NAMALWA (cell line): Measurements from ENCODE around the gene ZNF362.

ENCODE experiments used
- DNase-seq: peaks from one replicate; pipeline ENCODE4 v3.0.0-alpha.2; 2015; ENCODE audit warnings: low spot score

ZNF362 gene

DNA sequence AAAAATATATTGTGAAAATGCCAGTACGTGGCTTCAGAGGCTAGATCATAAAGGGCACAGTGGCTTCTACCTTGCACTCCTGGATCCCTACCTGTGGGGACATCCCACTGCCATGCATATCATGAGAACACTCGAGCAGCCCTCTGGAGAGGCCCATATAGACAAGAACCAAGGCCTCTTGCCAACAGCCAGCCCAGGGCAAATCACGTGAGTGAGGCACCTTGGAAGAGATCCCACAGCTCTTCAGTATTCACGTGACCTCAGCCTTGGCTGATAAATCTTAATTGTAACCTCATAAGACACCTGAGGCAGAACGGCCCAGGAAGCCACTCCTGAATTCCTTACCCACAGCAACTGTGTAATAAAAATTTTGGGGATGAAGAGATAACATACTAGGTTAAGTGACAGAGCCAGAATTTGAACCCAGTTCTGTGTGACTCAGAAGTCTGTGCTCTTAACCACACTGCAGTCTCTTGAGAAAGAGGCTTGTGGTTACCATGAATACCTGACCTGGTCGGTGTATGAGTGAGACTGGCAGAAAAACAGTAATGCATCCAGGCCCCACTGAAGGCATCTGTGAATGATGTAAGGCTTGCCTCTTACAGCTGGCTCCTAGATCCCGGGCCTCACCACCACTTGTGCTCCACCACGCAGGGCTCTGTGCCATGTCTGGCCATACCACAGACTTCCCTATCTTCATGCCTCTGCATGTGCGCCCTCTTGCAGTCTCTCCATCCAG, 71.5 kb downstream of the ZNF362 start:
- DNase-seq = no peak

DNA sequence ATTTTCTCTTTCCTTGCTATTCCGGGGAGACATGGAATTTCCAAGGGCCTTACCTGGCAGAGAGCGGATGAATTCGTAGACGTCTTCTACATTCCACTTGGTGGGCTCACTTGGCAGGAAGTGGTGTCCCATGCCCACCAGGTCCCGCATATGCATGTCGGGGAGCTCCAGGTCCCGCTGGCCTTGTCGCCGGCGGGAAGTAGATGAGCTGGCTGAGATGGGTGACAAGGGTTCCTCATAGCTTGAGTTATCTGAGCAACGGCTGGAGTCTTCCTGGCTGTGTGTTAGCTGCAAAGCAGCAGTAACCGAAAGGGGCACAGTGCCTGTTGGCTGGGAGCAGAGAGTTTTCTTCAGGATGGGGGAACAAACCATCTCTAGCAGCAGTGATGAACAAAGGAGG, 72.5 kb downstream of the ZNF362 start:
- DNase-seq = no peak

DNA sequence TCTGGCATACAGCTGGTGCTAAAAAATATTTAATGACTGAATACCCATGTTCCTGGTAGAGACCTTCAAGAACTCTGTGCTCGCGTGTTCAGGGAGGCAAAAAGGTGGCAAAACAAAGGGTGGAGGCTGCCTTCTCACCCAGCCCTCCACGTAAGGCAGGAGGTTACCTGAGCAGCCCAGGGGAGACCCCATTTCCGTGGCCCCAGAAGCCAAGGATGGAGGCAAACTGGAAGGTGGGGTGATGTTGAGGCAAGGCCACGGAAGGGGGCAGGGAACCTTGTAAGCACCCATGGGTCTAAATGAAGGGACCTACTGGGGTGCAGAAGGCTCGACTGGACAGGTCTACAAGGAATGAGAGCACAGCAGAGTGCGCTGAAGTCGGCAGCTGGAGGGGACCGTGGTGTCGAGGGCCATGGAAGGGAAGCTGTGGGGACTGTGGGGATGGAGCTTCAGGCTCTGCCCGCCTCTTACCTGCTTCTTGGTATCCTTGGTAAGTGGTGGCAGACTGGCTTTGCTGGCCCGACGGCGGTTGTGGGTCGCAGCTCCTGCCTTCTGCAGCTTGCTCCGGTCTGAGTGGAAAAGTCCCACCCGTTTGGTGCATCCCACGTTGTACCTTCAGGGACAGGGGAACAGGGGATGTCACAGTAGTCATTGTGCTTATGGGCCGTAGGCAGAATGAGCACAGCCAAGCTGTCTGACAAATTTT, 73.5 kb downstream of the ZNF362 start:
- no peak for DNase-seq

DNA sequence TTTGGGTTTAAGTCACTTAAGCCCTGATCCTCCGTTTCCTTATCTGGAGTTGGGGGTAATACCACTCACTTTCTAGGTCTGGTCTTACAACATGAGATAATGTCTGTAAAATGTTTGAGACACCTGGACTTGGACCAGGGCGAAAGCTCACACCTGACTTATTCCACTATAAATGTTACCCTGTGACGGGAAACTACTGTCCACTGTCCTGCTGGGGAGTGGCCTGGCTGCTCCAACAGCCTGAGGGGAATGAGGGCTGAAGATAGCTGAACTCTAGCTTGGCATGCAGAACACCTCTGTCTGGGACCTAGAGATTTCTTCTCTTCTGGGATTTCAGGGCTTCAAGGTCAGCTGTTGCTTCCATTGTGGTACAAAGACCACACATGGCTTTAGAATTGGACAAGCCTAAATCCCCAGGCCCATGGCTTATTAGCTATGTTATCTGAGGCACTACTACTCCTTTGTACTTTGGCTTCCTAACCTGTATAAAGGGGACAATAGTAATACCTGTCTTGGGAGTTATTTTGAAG, 74.1 kb downstream of the ZNF362 start:
- no peak for DNase-seq

DNA sequence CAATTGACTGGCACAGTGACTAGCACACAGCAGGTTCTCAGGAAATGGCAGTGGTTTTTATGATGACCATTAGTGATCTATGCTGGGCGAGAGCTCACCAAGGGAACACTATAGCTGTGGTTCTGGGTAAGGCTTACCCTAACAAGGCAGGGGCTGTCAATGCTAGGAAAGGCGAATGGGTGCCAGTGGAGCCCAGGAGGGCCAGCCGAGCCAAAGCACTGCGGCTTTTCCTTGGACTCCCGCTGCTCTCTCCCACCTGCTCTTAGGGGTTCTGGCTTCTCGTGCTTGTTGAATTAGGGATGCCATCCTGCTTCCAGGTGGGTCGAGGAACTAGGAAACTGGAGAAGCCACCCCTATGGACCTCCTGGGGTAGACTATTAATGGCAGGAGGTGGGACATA, 74.6 kb downstream of the ZNF362 start:
- DNase-seq = no peak

DNA sequence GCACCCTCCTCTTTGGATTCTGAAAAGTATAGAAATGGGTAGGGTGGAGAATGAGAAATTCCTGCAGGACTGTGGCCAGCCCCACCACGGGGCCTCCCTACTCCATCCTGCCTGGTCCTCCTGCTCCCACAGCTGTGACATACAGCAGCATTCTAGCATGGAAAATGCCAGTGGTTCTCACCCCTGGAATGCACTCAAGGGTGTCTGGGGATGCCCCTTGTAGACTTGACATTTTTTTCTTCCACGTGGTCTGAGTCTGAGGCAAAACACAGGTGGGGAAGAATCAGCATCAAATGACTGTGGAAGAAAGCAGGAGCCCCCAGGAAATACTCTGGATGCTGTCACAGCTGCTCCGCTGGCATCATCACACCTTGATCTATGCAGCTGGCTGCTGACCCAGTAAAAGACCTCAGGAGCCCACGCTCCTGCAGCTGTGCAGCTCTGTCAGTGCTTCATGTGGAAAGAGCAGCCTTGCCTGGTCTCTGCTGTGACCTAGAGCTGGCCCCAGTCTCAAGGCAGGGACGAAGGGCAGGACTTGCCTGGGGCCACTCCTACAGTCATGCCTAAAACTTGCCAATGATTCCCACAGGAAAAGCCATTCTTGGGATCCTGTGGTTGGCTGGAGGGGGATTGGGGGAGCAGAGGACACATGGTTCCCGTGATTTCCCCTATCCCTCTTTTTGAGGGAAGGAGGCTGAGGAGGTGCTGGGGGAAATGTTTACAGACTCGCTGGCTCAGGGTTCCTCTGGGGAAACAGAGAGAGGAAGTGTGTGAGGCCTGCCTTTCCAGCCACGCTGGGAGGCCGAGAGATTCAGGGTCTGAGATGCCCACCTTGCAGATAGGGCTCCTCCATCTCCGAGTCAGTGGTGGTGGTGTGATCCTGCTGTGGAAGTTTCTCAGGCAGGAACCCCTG, 75.4 kb downstream of the ZNF362 start:
- DNase-seq = no peak

DNA sequence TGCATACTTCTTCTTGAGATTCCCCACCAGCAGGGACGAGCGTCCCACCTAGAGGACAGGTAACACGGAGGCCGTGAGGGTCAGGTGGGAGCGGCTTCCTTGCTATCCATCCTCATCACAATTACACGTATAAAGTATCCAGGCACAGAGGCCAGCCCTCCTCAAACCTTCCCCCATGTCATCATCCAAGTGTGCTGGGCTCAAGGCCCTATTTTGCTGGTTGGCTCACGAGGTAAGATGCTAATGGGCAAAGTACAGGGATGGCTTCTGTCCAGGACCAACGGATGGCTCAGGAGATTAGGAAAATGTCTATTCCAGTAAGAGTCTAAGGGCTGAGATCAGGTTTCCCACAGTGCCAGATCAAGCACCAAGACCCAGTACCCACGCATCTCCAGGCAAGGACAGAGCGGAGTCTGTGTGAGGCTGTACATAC, 76.1 kb downstream of the ZNF362 start:
- no peak for DNase-seq

DNA sequence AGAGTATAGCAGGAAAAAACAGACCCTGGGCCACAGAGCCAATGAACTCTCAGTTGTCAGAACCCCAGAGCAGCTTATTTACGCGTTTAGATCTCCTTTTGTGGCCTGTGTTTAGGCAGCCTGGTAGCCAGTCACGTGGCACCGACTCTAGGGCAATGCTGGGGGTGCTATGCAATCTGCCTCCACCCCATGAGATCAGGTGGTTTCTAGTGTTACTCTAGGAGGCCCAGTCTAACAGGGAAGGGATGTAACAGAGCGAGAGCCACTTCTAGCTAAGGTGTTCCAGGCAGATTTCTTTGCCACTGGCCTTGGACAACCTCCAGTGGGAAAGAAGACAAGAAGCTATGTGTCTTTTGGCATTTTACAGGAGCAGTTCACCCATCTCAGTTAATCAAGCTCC, 76.6 kb downstream of the ZNF362 start:
- DNase-seq = no peak

DNA sequence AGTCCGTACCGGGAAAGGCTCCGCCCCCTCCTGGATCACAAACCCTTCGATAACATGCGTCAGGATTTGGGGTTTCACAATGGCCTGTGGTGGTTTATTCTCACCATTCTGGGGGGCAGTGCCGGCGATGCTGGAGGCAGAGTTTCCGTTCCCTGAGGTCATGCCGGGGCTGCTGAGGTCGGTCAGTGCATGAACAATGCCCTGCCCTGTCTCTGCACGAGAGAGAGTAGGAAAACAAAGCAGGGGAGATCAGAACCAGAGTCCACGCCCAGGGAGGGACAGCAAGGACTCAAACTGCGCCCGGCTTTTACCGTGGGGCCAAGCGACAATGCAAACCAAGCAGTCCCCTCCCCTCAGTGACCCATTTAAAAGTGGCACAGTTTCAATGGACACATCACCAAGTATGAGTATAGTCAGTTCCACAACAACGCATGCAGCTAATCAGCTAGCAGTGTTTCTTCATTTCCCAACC, 77.8 kb downstream of the ZNF362 start:
- DNase-seq = no peak

DNA sequence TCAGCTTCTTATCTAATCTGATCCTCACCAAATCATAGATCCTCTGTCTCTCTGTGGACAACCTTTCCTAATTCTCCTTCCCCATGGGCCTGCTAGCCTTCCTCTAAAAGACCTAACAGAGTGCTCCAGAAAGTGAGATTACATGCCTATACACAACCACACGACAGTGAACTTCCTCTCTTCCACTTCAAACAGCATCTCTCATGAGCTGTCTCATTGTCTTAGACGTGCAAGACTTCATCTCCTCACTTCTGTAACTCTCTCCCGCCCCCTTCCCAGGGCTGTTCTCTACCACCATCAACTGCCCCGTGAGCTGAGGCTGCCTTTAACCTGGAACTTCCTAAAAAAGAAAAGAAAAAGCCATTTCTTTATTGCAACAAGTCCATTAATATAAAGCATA, 78.7 kb downstream of the ZNF362 start:
- no peak for DNase-seq

DNA sequence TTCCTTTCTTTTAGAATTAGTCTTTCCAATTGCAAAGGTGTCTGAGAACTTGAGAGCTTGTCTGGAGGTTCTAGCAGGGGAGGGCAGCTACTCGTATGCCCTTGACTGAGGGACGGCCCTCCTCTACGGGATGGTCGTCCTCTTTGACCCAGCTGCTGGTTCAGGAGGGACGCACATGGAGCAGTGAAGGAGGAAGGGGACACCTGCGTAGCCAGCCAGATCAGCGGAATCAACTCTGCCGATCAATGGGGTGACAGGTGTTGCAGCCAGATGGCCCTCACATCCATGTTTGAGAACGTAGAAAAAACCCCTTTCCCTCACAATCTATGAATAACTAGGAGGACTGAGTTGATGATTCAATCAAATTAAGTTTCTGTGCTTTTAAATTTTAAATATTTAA, 80.3 kb downstream of the ZNF362 start:
- no peak for DNase-seq

DNA sequence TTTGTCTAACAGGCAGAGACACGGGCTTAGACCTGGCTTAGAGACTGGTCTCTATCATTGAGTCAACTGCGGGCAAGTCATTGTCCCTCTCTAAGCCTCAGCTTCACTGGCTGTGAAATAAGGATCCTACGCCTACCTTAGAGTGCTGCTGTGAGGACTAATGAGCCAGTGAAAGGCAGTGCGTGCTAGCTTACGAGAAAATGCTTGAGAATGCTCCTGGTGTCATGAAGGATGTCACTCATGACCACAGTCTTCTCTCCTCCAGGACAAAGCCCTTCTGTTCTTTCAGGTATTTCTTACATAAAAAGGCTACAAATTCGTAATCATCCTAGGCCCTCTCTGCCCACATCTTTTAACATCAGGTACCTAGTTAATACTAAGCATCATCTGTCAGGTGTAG, 81.1 kb downstream of the ZNF362 start:
- no peak for DNase-seq

DNA sequence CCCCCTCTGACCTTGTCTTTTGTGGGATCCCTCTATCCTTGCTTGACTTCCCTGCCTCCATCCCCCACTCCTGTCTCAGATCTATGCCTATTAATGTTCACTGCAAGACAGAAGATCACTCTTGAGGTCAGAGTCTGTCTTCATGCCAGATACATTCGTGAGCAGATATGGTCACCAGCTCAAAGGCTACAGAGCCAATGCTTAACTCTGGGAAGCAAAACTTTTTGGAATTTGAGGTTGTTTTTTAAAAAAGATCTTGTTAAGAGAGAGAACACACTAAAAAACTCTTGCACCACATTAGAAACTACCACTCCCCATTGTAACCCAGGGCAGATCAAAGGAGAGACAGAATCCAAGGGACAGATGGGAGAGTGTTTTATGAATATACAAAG, 81.8 kb downstream of the ZNF362 start:
- DNase-seq = no peak

DNA sequence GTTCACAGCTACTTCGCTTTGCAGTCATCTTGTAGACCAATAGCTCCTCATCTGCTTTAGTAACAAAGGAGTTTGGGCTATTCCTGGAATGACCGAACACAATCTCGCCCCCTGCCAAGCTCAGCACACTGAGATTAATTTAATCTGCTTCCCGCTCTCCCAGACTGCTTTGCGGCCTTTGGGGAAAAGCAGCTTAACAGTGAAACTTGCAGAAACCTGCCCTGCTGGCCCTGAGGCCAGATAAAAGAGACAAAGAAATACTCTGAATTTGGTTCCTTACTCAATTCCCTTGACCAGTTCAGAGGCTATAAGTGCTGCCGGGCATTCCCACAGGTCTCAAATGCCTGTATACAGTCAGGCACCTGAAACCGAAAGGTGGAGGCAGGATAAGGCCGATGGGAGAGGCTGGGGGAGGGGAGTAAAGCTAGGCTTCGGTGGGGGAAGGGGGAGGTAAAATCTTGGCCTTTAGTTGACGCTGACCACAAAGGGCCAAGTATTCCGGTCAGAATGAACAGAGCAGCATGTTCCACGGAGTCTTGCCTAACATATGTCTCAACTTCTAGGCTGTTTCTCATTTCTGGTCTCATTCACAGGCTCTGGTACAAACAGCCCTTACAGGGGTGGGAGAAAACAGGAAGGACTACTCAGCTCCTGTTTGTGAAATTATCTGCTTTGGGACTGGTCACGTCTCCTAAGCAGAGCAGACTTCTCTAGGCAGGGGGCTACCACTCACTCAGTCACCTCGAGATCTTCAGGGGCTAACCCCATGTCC, 82.3 kb downstream of the ZNF362 start:
- no peak for DNase-seq

DNA sequence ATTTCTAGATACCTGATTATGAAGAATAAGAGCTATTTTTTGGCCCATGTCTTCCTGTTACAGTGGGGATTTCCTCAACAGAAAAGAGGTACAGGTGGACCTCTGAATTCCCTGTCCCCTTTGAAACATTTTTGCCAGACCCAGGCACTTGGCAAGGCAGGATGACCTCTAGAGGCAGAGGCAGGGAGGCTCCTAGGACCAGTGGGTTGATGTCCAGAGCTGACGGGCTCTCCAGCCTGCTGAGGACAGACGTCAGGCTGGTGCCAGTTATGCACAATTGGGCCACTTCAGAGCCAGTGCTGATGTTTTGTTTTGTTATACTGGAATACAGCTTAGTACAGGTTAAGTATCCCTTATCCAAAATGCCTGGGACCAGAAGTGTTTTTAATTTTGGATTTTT, 83.1 kb downstream of the ZNF362 start:
- no peak for DNase-seq

DNA sequence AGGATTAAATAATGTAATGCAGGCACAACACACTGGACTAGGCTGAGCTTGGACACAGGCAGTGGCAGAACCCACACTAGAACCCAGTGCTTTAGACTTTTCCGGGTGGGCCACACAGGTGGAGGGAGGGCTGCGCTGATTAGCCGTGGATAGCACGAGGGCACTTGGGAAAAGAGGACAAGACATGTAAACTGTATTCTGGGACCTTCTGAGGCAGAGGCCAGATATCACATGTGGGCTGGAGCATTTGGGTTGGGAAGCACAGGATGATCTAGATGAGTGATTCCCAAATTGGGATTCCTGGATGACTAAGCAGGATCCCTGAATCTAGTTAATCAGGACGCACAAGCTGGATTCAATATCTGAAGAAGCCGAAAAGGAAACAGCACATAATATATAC, 84.9 kb downstream of the ZNF362 start:
- no peak for DNase-seq

DNA sequence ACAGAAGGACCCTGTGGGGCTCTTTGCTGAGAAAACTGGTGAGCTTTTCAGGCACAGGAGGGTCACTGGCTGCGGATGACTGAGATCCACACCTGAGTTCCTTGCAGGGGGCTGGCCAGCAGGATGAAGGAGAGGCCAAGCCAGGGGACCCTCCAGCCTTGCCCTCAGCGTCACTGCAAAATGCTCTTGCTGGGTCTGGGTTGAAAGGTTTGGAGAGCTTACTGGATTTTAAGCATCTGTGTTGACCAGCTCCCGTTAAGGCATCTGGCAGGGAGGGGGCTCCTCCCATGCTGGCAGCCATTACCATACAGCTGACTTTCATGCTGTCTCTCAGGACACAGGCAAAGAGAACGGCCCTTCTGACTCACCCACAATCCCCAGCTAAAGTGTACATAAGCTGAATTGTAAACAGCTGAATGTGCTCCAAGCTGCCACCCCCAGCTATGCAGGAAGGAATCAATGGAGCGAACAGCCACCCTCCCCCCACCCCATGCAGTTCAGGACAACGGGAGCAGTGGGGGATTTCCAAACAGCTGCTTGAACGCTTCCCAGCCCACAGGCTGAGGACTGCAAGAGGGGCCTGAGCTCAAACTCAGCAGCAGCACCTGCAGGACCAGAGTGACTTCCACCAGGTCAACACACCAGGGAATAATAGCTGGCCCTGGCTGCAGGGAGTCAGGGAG, 85.9 kb downstream of the ZNF362 start:
- DNase-seq = peak; percentile 21

DNA sequence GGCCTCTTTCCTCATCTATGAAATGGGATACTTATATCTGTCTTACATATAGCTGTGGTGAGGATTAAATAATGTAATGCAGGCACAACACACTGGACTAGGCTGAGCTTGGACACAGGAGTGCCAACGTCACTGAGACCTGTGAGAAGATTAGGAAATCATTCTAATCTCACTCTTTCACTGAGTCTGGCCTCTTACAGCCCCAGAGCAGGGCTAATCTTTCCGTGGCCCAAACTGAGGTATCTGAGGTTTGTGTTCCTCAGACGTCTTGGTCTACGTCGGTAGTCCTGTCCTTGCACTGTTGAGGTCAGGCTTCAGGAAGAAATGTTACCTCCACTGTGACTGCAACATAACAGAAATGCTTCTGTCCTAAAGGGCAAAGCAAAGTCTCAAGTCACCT, 87.2 kb downstream of the ZNF362 start:
- DNase-seq = no peak

DNA sequence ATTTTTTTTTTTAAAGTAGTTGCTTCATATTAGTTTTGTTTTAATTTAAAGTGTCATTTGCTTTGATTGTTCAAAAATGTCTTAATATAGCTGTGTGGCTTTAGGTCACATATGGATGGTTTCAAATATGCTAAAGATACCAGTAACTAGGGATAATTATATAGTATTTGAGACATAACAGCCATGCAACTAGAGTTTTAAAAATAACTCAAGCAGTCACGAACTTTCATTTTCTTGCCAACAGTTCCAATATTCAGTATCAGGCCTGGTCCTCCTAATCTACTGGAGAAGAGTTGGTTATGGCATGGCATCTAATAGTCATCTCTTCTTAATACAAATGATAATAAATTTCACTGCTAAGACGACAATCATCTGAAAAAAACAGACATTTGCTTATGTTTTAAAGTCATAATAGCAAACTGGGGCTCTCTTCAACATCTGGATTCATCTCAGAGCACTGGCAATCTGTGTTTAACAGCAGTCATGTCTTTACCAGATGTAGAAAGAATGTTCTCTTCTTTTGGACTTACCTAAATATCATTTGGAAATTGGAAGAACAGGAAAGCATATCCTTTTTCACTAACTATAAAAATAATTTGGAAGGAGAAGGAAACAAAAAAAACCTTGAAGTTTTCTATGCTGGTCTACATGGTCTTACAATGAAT, 88.7 kb downstream of the ZNF362 start:
- DNase-seq = no peak

DNA sequence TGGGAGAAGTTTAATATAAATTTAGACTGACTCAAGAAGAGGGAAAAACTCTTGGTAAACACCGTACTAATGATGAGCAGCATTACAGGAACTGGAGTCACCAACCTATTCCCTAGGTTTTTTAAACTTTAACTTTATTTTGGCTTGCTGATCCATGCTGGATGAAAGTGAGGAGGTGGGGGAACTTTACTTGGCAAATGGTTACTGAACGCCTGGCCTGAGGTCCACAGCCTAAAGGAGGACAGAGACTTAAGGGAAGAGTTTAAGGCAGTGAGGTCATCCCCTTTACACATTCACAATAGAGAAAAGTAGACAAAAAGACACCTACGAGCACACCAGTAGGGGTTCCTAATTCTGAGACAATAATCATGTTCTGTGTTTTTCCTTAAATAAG, 90.2 kb downstream of the ZNF362 start:
- no peak for DNase-seq
